ENCODE results near the gene GRID2. TPM values are rescaled to one million over a fixed set of nuclear protein-coding genes. Genes with fewer than 3 reads are reported as not detected.

Gene GRID2
- total and polyA plus RNA-seq, 2 experiments from 2014 or later: 0.12 TPM; not detected in 1

- Histone ChIP-seq H3K27ac (no peak overlapping the region), H3K27me3 (no peaks in the 10 kb centered on the region), H3K4me1 (ENCODE audit: low read depth) (no peaks in the 10 kb centered on the region), H3K4me3 (no peak overlapping the region), H3K36me3 (no peaks in the 10 kb centered on the region), H3K9me3 (ENCODE audit: low read depth) (no peaks in the 10 kb centered on the region)
- TF ChIP-seq, protein P1, sequence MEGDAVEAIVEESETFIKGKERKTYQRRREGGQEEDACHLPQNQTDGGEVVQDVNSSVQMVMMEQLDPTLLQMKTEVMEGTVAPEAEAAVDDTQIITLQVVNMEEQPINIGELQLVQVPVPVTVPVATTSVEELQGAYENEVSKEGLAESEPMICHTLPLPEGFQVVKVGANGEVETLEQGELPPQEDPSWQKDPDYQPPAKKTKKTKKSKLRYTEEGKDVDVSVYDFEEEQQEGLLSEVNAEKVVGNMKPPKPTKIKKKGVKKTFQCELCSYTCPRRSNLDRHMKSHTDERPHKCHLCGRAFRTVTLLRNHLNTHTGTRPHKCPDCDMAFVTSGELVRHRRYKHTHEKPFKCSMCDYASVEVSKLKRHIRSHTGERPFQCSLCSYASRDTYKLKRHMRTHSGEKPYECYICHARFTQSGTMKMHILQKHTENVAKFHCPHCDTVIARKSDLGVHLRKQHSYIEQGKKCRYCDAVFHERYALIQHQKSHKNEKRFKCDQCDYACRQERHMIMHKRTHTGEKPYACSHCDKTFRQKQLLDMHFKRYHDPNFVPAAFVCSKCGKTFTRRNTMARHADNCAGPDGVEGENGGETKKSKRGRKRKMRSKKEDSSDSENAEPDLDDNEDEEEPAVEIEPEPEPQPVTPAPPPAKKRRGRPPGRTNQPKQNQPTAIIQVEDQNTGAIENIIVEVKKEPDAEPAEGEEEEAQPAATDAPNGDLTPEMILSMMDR (IDR thresholded peaks at IDR 0.05; ENCODE audit: low read depth, low read length): peak; percentile 45
- DNase-seq (ENCODE audit: low read depth in 1 of 2, low spot score in 1 of 2): peak; percentile 63 to 67
Observed at GRCh38 chr4:93199492-93199891, 895.7 kb downstream of the GRID2 start.

GRCh38 chr4:93201471-93202096 is 897.8 kb downstream of the GRID2 start:
- no peaks in the 10 kb centered on the region for H3K4me1 ChIP-seq (ENCODE audit: low read depth)
- DNase-seq (ENCODE audit: low read depth in 1 of 2, low spot score in 1 of 2): no peak
- TF ChIP-seq, protein P1 (IDR thresholded peaks at IDR 0.05; ENCODE audit: low read depth, low read length): no peak
- H3K36me3 ChIP-seq: no peaks in the 10 kb centered on the region
- H3K27ac ChIP-seq: no peak overlapping the region
- H3K9me3 ChIP-seq (ENCODE audit: low read depth): no peaks in the 10 kb centered on the region
- no peaks in the 10 kb centered on the region for H3K27me3 ChIP-seq
- no peak overlapping the region for H3K4me3 ChIP-seq

- H3K27ac ChIP-seq: no peak overlapping the region
- DNase-seq (ENCODE audit: low read depth in 1 of 2, low spot score in 1 of 2): no peak
- no peaks in the 10 kb centered on the region for H3K9me3 ChIP-seq (ENCODE audit: low read depth)
- H3K4me1 ChIP-seq (ENCODE audit: low read depth): no peaks in the 10 kb centered on the region
- H3K27me3 ChIP-seq: no peaks in the 10 kb centered on the region
- H3K4me3 ChIP-seq: no peak overlapping the region
- no peaks in the 10 kb centered on the region for H3K36me3 ChIP-seq
- TF ChIP-seq, protein P1 (IDR thresholded peaks at IDR 0.05; ENCODE audit: low read depth, low read length): no peak
Observed at GRCh38 chr4:93203708-93204107, 899.9 kb downstream of the GRID2 start.

DNA sequence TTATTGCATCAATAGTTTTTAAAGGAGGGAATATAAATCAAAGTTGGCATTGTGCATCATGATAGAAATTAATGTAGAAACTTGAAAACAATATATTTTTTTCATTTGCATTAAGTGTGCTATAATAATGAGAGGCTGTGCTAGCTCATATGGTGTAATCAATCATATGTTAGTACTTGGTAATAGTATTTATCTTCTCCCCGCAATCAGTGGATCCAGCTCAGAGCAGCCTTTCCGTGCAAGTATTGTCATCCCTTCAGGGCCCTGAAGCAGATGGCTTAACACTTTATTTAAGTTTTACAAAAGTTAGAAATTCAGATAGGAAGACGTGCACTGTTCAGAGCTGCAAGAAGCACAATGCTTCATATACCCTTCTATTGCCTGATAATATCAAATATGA is 908.5 kb downstream of the GRID2 start:
- TF ChIP-seq, protein P1 (IDR thresholded peaks at IDR 0.05; ENCODE audit: low read depth, low read length): no peak
- Histone ChIP-seq H3K27ac (no peak overlapping the region), H3K9me3 (ENCODE audit: low read depth) (no peaks in the 10 kb centered on the region), H3K4me1 (ENCODE audit: low read depth) (peaks cover 9% of the 10 kb centered on the region), H3K27me3 (no peaks in the 10 kb centered on the region), H3K4me3 (no peak overlapping the region), H3K36me3 (no peaks in the 10 kb centered on the region)
- DNase-seq (ENCODE audit: low read depth in 1 of 2, low spot score in 1 of 2): no peak

DNA sequence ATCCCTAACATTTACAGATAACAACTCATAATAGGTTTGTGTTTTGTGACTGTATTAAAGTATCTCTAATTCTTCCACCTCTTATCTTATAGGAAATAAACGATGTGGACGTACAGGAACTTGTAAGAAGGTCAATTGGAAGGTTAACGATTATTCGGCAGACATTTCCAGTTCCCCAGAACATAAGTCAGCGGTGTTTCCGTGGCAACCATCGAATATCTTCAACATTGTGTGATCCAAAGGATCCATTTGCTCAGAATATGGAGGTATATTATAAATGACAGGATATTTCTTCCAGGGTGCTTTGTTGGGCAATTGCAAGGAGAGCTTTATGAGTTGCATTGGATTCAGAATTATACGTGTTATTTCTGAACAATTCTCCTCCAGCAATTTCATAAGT is 912.9 kb downstream of the GRID2 start:
- Histone ChIP-seq H3K27me3 (no peaks in the 10 kb centered on the region), H3K36me3 (no peaks in the 10 kb centered on the region), H3K9me3 (ENCODE audit: low read depth) (no peaks in the 10 kb centered on the region), H3K4me3 (no peak overlapping the region), H3K4me1 (ENCODE audit: low read depth) (peaks cover 16% of the 10 kb centered on the region), H3K27ac (no peak overlapping the region)
- no peak for DNase-seq (ENCODE audit: low read depth in 1 of 2, low spot score in 1 of 2)
- TF ChIP-seq, protein P1 (IDR thresholded peaks at IDR 0.05; ENCODE audit: low read depth, low read length): no peak

Data from cardiac muscle cell (in vitro differentiated cells and primary cell).